ENCODE results near the gene MYO16.
"Not testable (repeated sequence)": the region's sequence is repeated elsewhere in the genome, so short reads cannot be mapped to it uniquely, and the experiment has no call there.

Gene MYO16

GRCh38 chr13:108903613-108904012 lies 274.2 kb downstream of the MYO16 start:
- no peak for DNase-seq

- DNase-seq, result no peak
Observed at GRCh38 chr13:108911807-108912206, 282.4 kb downstream of the MYO16 start.

GRCh38 chr13:108913731-108914130 lies 284.3 kb downstream of the MYO16 start:
- not testable (repeated sequence) for DNase-seq

- no peak for DNase-seq
Observed at GRCh38 chr13:108915095-108915633, 285.8 kb downstream of the MYO16 start.

GRCh38 chr13:108915634-108916512 lies 286.5 kb downstream of the MYO16 start:
- DNase-seq, result peak; percentile 88

GRCh38 chr13:108917581-108917980 lies 288.2 kb downstream of the MYO16 start:
- no peak for DNase-seq

GRCh38 chr13:108919036-108919907 lies 289.9 kb downstream of the MYO16 start:
- DNase-seq, result no peak

- DNase-seq, result no peak
Observed at GRCh38 chr13:108920137-108920536, 290.7 kb downstream of the MYO16 start.

- DNase-seq, result no peak
Observed at GRCh38 chr13:108921238-108921637, 291.8 kb downstream of the MYO16 start.

- no peak for DNase-seq
Observed at GRCh38 chr13:108922108-108922507, 292.7 kb downstream of the MYO16 start.

- DNase-seq, result no peak
Observed at GRCh38 chr13:108923386-108924047, 294.1 kb downstream of the MYO16 start.

- DNase-seq, result no peak
Observed at GRCh38 chr13:108924134-108924533, 294.7 kb downstream of the MYO16 start.

- no peak for DNase-seq
Observed at GRCh38 chr13:108924541-108924940, 295.1 kb downstream of the MYO16 start.

- DNase-seq, result no peak
Observed at GRCh38 chr13:108925070-108925469, 295.7 kb downstream of the MYO16 start.

GRCh38 chr13:108926862-108927261 lies 297.5 kb downstream of the MYO16 start:
- DNase-seq, result no peak

- DNase-seq, result no peak
Observed at GRCh38 chr13:108927615-108928014, 298.2 kb downstream of the MYO16 start.

- no peak for DNase-seq
Observed at GRCh38 chr13:108929532-108930206, 300.3 kb downstream of the MYO16 start.

- no peak for DNase-seq
Observed at GRCh38 chr13:108932196-108932595, 302.8 kb downstream of the MYO16 start.

- no peak for DNase-seq
Observed at GRCh38 chr13:108933061-108933460, 303.6 kb downstream of the MYO16 start.

- DNase-seq, result no peak
Observed at GRCh38 chr13:108938155-108938554, 308.7 kb downstream of the MYO16 start.

GRCh38 chr13:108940121-108940520 lies 310.7 kb downstream of the MYO16 start:
- no peak for DNase-seq

- DNase-seq, result no peak
Observed at GRCh38 chr13:108943842-108944241, 314.4 kb downstream of the MYO16 start.

All from stimulated activated CD4-positive, alpha-beta T cell treated with anti-CD3 and anti-CD28 coated beads, Interleukin-4, amount 100 ng/mL, for 24 hours (primary cell).